Epithelial cell of proximal tubule (primary cell): ENCODE measurements around the gene GABPB2. TPM values are rescaled to one million over a fixed set of nuclear protein-coding genes. Genes with fewer than 3 reads are reported as not detected.
A peak's percentile ranks its signal among the peaks of the same experiment; 100 is the strongest.

Source experiments
- DNase-seq: peaks from one replicate; pipeline ENCODE4 v3.0.0-alpha.2; 2011; ENCODE audit warnings: low read depth
- H3K4me3 ChIP-seq: 2 replicates; pipeline ENCODE4 v1.5.1; 2011; ENCODE audit warnings: low read depth, mild to moderate bottlenecking, low read length
- CTCF ChIP-seq: conservative IDR thresholded peaks from 2 replicates; pipeline ENCODE4 v1.5.1; 2012; ENCODE audit warnings: low read depth, mild to moderate bottlenecking, low read length
- total RNA-seq: library from RNA; depleted of rRNA; stranded (reverse); fragments of >200 nt; gene quantifications from 2 replicates; pipeline ENCODE4 v1.2.3, GENCODE V29; 2015

Gene GABPB2
- total RNA-seq, 1 donor from 2014 or later: 5.4 TPM

GRCh38 chr1:151037032-151037431 lies 33.5 kb upstream of the GABPB2 start:
- no peak for DNase-seq
- no peak for TF ChIP-seq CTCF
- H3K4me3 ChIP-seq: no peak overlapping the region

GRCh38 chr1:151039521-151039920 lies 31.0 kb upstream of the GABPB2 start:
- no peak overlapping the region for H3K4me3 ChIP-seq
- no peak for DNase-seq
- no peak for TF ChIP-seq CTCF

- H3K4me3 ChIP-seq: no peak overlapping the region
- no peak for DNase-seq
- no peak for TF ChIP-seq CTCF
Measured at GRCh38 chr1:151043163-151043562, 27.4 kb upstream of the GABPB2 start.

- no peak for DNase-seq
- peak within 1 kb of the TSS; percentile 73 for H3K4me3 ChIP-seq
- TF ChIP-seq CTCF: no peak
Measured at GRCh38 chr1:151047591-151047924, 23.0 kb upstream of the GABPB2 start, which contains the start of gene C1orf56. TSS of gene C1orf56 (plus strand) at chr1:151047751. CDS start at chr1:151047848, 97 bp downstream.

GRCh38 chr1:151047925-151048644 lies 22.5 kb upstream of the GABPB2 start:
- peak; percentile 59 for TF ChIP-seq CTCF
- peak overlapping the region; percentile 73 for H3K4me3 ChIP-seq
- no peak for DNase-seq

GRCh38 chr1:151048645-151049032 lies 21.9 kb upstream of the GABPB2 start:
- no peak for TF ChIP-seq CTCF
- peak overlapping the region; percentile 73 for H3K4me3 ChIP-seq
- DNase-seq: no peak

- no peak for TF ChIP-seq CTCF
- DNase-seq: no peak
Measured at GRCh38 chr1:151049458-151049857, 21.1 kb upstream of the GABPB2 start.

More at GRCh38 chr1:151049458-151049857, 21.1 kb upstream of the GABPB2 start:
- no peak overlapping the region for H3K4me3 ChIP-seq
